H1 (cell line): ENCODE results near the gene STEAP2. TPM values are rescaled to one million over a fixed set of nuclear protein-coding genes. Genes with fewer than 3 reads are reported as not detected.

Experiments
- CTCF ChIA-PET: fragments of 300-600 bp; sonication (Branson Sonifier 250); formaldehyde crosslinking; loops from one replicate; lab custom pipeline; 2021; ENCODE audit not compliant: partially characterized antibody; lab: Charles Lee
- POLR2A ChIA-PET: fragments of 300-600 bp; sonication (Branson Sonifier 250); formaldehyde crosslinking; loops from one replicate; lab custom pipeline; 2021; ENCODE audit warnings: inconsistent platforms; ENCODE audit not compliant: partially characterized antibody; lab: Charles Lee
- DNase-seq, 2 experiments: peaks; one replicate each; pipeline versions ENCODE4 v3.0.0 to v3.0.0-alpha.2; 2010 to 2022; ENCODE audit warnings: low spot score in 2 of 2, low read depth in 1 of 2, mixed read lengths in 1 of 2
- FAIRE-seq: peaks from 2 replicates; lab custom pipeline; 2011; peaks lifted over from hg19 to GRCh38; lab: Jason Lieb, UNC
- H2AFZ ChIP-seq: 2 replicates; pipeline ENCODE4 v1.8.1; 2012; ENCODE audit warnings: low read length, inconsistent platforms
- H2AK5ac ChIP-seq: 2 replicates; pipeline ENCODE4 v1.6.1; 2013; ENCODE audit warnings: low read depth, low read length
- H2BK120ac ChIP-seq: replicated peaks from 2 replicates; pipeline ENCODE3; 2013; ENCODE audit warnings: low read depth, low read length, inconsistent platforms
- H2BK12ac ChIP-seq: 2 replicates; pipeline ENCODE4 v1.6.1; 2013; ENCODE audit warnings: low read depth, low read length
- H2BK15ac ChIP-seq: 2 replicates; pipeline ENCODE4 v1.6.1; 2013; ENCODE audit warnings: low read length
- H2BK20ac ChIP-seq: 2 replicates; pipeline ENCODE4 v1.6.1; 2013; ENCODE audit warnings: low read length
- H2BK5ac ChIP-seq: 2 replicates; pipeline ENCODE4 v1.6.1; 2013; ENCODE audit warnings: low read depth, low read length
- H3K14ac ChIP-seq: 2 replicates; pipeline ENCODE4 v1.6.1; 2013; ENCODE audit warnings: inconsistent platforms; ENCODE audit not compliant: insufficient read length
- H3K18ac ChIP-seq: 2 replicates; pipeline ENCODE4 v1.6.1; 2013; ENCODE audit warnings: low read length; ENCODE audit errors: extremely low read depth
- H3K23ac ChIP-seq: 2 replicates; pipeline ENCODE4 v1.6.1; 2013; ENCODE audit warnings: inconsistent platforms; ENCODE audit not compliant: insufficient read length
- H3K23me2 ChIP-seq: 2 replicates; pipeline ENCODE4 v1.6.1; 2013; ENCODE audit warnings: low read depth, low read length
- H3K27ac ChIP-seq: 2 replicates; pipeline ENCODE4 v1.6.1; 2011; ENCODE audit warnings: low read depth, low read length, inconsistent platforms
- H3K27me3 ChIP-seq, 4 experiments: replicated peaks in 1 of 4; 1 replicate in 1 of 4; 2 replicates in 3 of 4; pipeline versions ENCODE4 v1.6.1 to v1.8.1; 2011 to 2013; ENCODE audit warnings: low read length in 3 of 4, mild to moderate bottlenecking in 3 of 4, inconsistent platforms in 2 of 4, mixed read lengths in 2 of 4, moderate library complexity in 1 of 4; ENCODE audit not compliant: control insufficient read depth in 3 of 4, insufficient read depth in 3 of 4; ENCODE audit errors: extremely low read depth in 1 of 4
- H3K36me3 ChIP-seq, 4 experiments: 2 replicates each; pipeline versions ENCODE4 v1.6.1 to v1.8.1; 2011 to 2013; ENCODE audit warnings: mild to moderate bottlenecking in 4 of 4, low read length in 3 of 4, moderate library complexity in 2 of 4, control low read depth in 1 of 4, inconsistent platforms in 1 of 4; ENCODE audit not compliant: insufficient read depth in 4 of 4, control insufficient read depth in 2 of 4
- H3K4ac ChIP-seq: replicated peaks from 2 replicates; pipeline ENCODE3; 2013; ENCODE audit warnings: low read length, low read depth, mixed read lengths, inconsistent platforms; ENCODE audit not compliant: insufficient read length
- H3K4me1 ChIP-seq, 4 experiments: replicated peaks in 1 of 4; 1 replicate in 1 of 4; 2 replicates in 3 of 4; pipeline versions ENCODE4 v1.6.1 to v1.8.1; 2011 to 2013; ENCODE audit warnings: low read length in 3 of 4, inconsistent platforms in 2 of 4, mixed read lengths in 1 of 4; ENCODE audit not compliant: insufficient read depth in 4 of 4, control insufficient read depth in 3 of 4
- H3K4me2 ChIP-seq, 2 experiments: 2 replicates each; pipeline versions ENCODE4 v1.6.1 to v1.8.1; 2011 to 2013; ENCODE audit warnings: low read depth in 2 of 2, low read length in 2 of 2, control low read depth in 1 of 2, inconsistent platforms in 1 of 2, mild to moderate bottlenecking in 1 of 2; ENCODE audit not compliant: insufficient read depth in 1 of 2
- H3K4me3 ChIP-seq, 4 experiments: fragments of 200-600, 300-600 bp in 1 of 4; sonication (generic), shearing (Covaris generic), sonication (Bioruptor Twin) in 1 of 4; 2 replicates each; pipeline versions ENCODE4 v1.5.1 to v1.8.1; 2011 to 2016; ENCODE audit warnings: low read length in 4 of 4, low read depth in 3 of 4, control low read depth in 2 of 4, inconsistent platforms in 2 of 4, mild to moderate bottlenecking in 2 of 4, mixed read lengths in 1 of 4, moderate library complexity in 1 of 4; ENCODE audit not compliant: insufficient read depth in 2 of 4; ENCODE audit errors: extremely low read depth in 1 of 4
- H3K56ac ChIP-seq: replicated peaks from 2 replicates; pipeline ENCODE3; 2013; ENCODE audit warnings: low read depth, mild to moderate bottlenecking, mixed read lengths, low read length, inconsistent platforms; ENCODE audit not compliant: insufficient read length
- H3K79me1 ChIP-seq: 2 replicates; pipeline ENCODE4 v1.6.1; 2013; ENCODE audit warnings: low read depth, low read length, control low read depth
- H3K79me2 ChIP-seq, 2 experiments: 2 replicates each; pipeline versions ENCODE4 v1.6.1 to v1.8.1; 2012 to 2013; ENCODE audit warnings: low read length in 2 of 2, mild to moderate bottlenecking in 2 of 2, inconsistent platforms in 1 of 2; ENCODE audit not compliant: insufficient read depth in 2 of 2, control insufficient read depth in 1 of 2
- H3K9ac ChIP-seq, 4 experiments: replicated peaks in 1 of 4; 1 replicate in 1 of 4; 2 replicates in 3 of 4; pipeline versions ENCODE4 v1.6.1 to v1.8.1; 2011 to 2013; ENCODE audit warnings: low read depth in 3 of 4, low read length in 3 of 4, control low read depth in 2 of 4, mild to moderate bottlenecking in 2 of 4, moderate library complexity in 2 of 4, inconsistent platforms in 1 of 4; ENCODE audit errors: extremely low read depth in 1 of 4
- H3K9me3 ChIP-seq, 2 experiments: 2 replicates each; pipeline versions ENCODE4 v1.6.1 to v1.8.1; 2012 to 2013; ENCODE audit warnings: mild to moderate bottlenecking in 2 of 2, moderate library complexity in 2 of 2, control low read depth in 1 of 2, inconsistent platforms in 1 of 2, low read depth in 1 of 2, low read length in 1 of 2, mixed read lengths in 1 of 2; ENCODE audit not compliant: insufficient read depth in 2 of 2
- H4K20me1 ChIP-seq, 2 experiments: replicated peaks in 1 of 2; 2 replicates each; pipeline versions ENCODE3 to v1.8.1; 2011 to 2013; ENCODE audit warnings: inconsistent platforms in 2 of 2, low read length in 2 of 2, mild to moderate bottlenecking in 1 of 2; ENCODE audit not compliant: insufficient read depth in 2 of 2, control insufficient read depth in 1 of 2
- H4K5ac ChIP-seq: 2 replicates; pipeline ENCODE4 v1.6.1; 2013; ENCODE audit warnings: low read length, low read depth, mixed read lengths, inconsistent platforms; ENCODE audit not compliant: insufficient read length
- H4K8ac ChIP-seq: 2 replicates; pipeline ENCODE4 v1.8.0; 2013; ENCODE audit warnings: mild to moderate bottlenecking, moderate library complexity, low read length, inconsistent platforms; ENCODE audit not compliant: insufficient read depth; ENCODE audit errors: extremely low read depth
- H4K91ac ChIP-seq: replicated peaks from 2 replicates; pipeline ENCODE3; 2013; ENCODE audit warnings: low read length, mixed read lengths, inconsistent platforms; ENCODE audit not compliant: insufficient read length
- BRCA1 ChIP-seq: IDR thresholded peaks from 2 replicates; pipeline ENCODE4 v1.6.1; 2012; ENCODE audit warnings: low read depth, low read length, improper control_type of control experiment
- CBX8 ChIP-seq: fragments of 300-800, 300-1000 bp; sonication (generic); IDR thresholded peaks from 2 replicates; pipeline ENCODE4 v1.7.1; 2016; ENCODE audit warnings: low read depth, low read length, borderline replicate concordance
- MAFK ChIP-seq: IDR thresholded peaks from 2 replicates; pipeline ENCODE4 v1.6.1; 2012; ENCODE audit warnings: low read depth, mild to moderate bottlenecking, improper control_type of control experiment, low read length
- POLR2A ChIP-seq, 2 experiments: IDR thresholded peaks; 1 replicate in 1 of 2; 2 replicates in 1 of 2; pipeline ENCODE4 v1.6.1; 2011; ENCODE audit warnings: low read depth in 2 of 2, low read length in 2 of 2, mild to moderate bottlenecking in 2 of 2; ENCODE audit errors: control extremely low read depth in 1 of 2
- SAP30 ChIP-seq: fragments of 300-600 bp; sonication (generic); IDR thresholded peaks from 2 replicates; pipeline ENCODE4 v1.7.1; 2012; ENCODE audit warnings: low read length, moderate library complexity, mild to moderate bottlenecking, inconsistent platforms; ENCODE audit not compliant: insufficient read depth, insufficient replicate concordance
- SP1 ChIP-seq: IDR thresholded peaks from 2 replicates; pipeline ENCODE4 v1.6.1; 2011; ENCODE audit warnings: low read depth, low read length
- SRF ChIP-seq: IDR thresholded peaks from 2 replicates; pipeline ENCODE4 v1.6.1; 2011; ENCODE audit warnings: mild to moderate bottlenecking, low read depth, low read length, moderate library complexity
- SUZ12 ChIP-seq: fragments of 200-600 bp; sonication (generic); IDR thresholded peaks from 2 replicates; pipeline ENCODE4 v1.6.1; 2012; ENCODE audit warnings: mild to moderate bottlenecking, inconsistent platforms, low read length, moderate library complexity, mixed read lengths
- ZNF274 ChIP-seq: IDR thresholded peaks from 2 replicates; pipeline ENCODE4 v1.7.0; 2012; ENCODE audit warnings: low read length, borderline replicate concordance; ENCODE audit errors: extremely low read depth
- WGBS, 2 experiments: shearing (Covaris generic) in 1 of 2; methylation state at CpG; one replicate each; pipeline versions ENCODE4 v1.1.6 to v1.1.7; 2013 to 2015; ENCODE audit warnings: low lambda C conversion rate in 2 of 2, mixed read lengths in 2 of 2, inconsistent platforms in 1 of 2, low coverage in 1 of 2, missing lambda C conversion rate in 1 of 2; ENCODE audit not compliant: insufficient replicate concordance in 2 of 2, insufficient coverage in 1 of 2, insufficient read length in 1 of 2; ENCODE audit errors: extremely low coverage in 1 of 2, missing lambda C conversion rate in 1 of 2; 5-methylcytosine and 5-hydroxymethylcytosine counted together
- polyA plus RNA-seq, 7 experiments: library from polyadenylated mRNA; depleted of rRNA in 3 of 7; stranded (reverse) in 5 of 7; unstranded in 2 of 7; fragments of >200 nt in 5 of 7; fragments of 200-250 nt in 2 of 7; gene quantifications; 1 replicate in 5 of 7; 2 replicates in 1 of 7; 4 replicates in 1 of 7; pipeline versions ENCODE4 v1.2.1 to v1.2.3, GENCODE V29; 2011 to 2013; ENCODE audit warnings: missing spikeins in 2 of 7, mixed read lengths in 2 of 7
- total RNA-seq: library from RNA; stranded (reverse); fragmentation: NEBNext Ultra II Directional; extraction: Animal tissue kit (Norgen Biotek cat#: 25700); gene quantifications from 2 replicates; pipeline ENCODE4 v1.2.1, GENCODE V29; 2021
- TF ChIP-seq, protein P1 (sequence below), 3 experiments: IDR thresholded peaks; 1 replicate in 2 of 3; 2 replicates in 1 of 3; pipeline versions ENCODE4 v1.5.1 to v1.6.1; 2011; ENCODE audit warnings: low read length in 3 of 3, mild to moderate bottlenecking in 3 of 3, inconsistent platforms in 2 of 3, low read depth in 1 of 3, moderate library complexity in 1 of 3; ENCODE audit not compliant: insufficient read depth in 1 of 3; ENCODE audit errors: control extremely low read depth in 1 of 3
- TF ChIP-seq, protein P2 (sequence below): IDR thresholded peaks from 2 replicates; pipeline ENCODE4 v1.6.1; 2012; ENCODE audit warnings: inconsistent platforms

STEAP2 gene
- total and polyA plus RNA-seq, 2 of the 8 experiments (the other 6 are each of a cell fraction or from before 2014, with no cell fraction given): 13.4 to 18.4 TPM

DNA sequence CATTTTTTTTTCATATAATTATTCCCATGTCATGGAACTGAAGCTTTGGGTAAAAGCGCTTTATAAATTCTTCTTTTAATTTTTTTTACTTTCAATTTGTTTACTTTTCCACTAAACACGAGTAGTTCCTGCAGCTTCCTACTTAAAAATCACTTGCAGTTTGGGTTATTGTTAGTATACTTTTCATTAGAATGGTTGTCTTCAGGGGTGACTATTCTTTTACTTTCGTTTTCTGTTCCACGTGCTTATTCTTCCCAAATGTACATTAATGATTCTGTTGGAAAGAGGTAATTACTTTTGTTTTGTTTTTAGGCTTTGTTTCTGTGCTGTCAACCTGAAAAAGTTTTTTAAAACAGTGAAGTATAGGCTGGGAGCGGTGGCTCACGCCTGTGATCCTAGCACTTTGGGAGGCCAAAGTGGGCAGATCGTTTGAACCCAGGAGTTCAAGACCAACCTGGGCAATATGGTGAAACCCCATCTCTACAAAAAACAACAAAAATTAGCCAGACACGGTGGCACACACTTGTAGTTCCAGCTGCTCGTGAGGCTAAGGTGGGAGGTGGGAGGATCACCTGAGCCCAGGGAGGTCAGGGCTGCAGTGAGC lies 28.2 kb downstream of the STEAP2 start:
- Histone ChIP-seq H3K27ac (no peak overlapping the region), H3K79me1 (no peaks in the 10 kb centered on the region), H3K18ac (no peak overlapping the region), H3K9me3 (no peaks in the 10 kb centered on the region), H4K91ac (no peak overlapping the region), H3K36me3 (peaks cover 0 to 3% (median 0%) of the 10 kb centered on the region in 4 experiments; a peak in 1 of 8 replicates), H3K79me2 (no peaks in the 10 kb centered on the region), H2BK5ac (no peak overlapping the region), H2BK12ac (no peak overlapping the region), H3K4me2 (no peak overlapping the region), H2AK5ac (no peak overlapping the region), H4K8ac (no peak overlapping the region), H3K9ac (no peak overlapping the region), H3K23me2 (peaks cover under 1% of the 10 kb centered on the region), H3K4me3 (no peak overlapping the region), H4K5ac (no peak overlapping the region), H2BK15ac (no peak overlapping the region), H3K56ac (no peak overlapping the region), H3K4ac (no peak overlapping the region), H3K14ac (no peak overlapping the region), H2BK20ac (no peak overlapping the region), H2AFZ (no peak overlapping the region), H3K27me3 (peaks cover 0 to 3% (median 0%) of the 10 kb centered on the region in 4 experiments; a peak in 1 of 7 replicates), H3K4me1 (no peaks in the 10 kb centered on the region), H2BK120ac (no peak overlapping the region), H3K23ac (no peak overlapping the region), H4K20me1 (peaks cover 0 to 1% of the 10 kb centered on the region in 2 experiments)
- FAIRE-seq (no peak), DNase-seq (no peak)
- 86% methylated on average over 9 of the region's 9 CpGs; no CpG with 5 or more reads in 1 of the 2 experiments for whole genome bisulfite sequencing, 2 experiments
- ChIA-PET POLR2A (interaction anchor here (0.9 to 1.5 kb wide), 3 partner anchors 12 to 16 kb away, joined by 4 to 5 read pairs (median 4); no protein-coding TSS in a partner anchor), CTCF (interaction anchor here (0.6 kb wide), 1 partner anchor 121 kb away, joined by 3 read pairs; no protein-coding TSS in a partner anchor)
- TF ChIP-seq, protein P1, sequence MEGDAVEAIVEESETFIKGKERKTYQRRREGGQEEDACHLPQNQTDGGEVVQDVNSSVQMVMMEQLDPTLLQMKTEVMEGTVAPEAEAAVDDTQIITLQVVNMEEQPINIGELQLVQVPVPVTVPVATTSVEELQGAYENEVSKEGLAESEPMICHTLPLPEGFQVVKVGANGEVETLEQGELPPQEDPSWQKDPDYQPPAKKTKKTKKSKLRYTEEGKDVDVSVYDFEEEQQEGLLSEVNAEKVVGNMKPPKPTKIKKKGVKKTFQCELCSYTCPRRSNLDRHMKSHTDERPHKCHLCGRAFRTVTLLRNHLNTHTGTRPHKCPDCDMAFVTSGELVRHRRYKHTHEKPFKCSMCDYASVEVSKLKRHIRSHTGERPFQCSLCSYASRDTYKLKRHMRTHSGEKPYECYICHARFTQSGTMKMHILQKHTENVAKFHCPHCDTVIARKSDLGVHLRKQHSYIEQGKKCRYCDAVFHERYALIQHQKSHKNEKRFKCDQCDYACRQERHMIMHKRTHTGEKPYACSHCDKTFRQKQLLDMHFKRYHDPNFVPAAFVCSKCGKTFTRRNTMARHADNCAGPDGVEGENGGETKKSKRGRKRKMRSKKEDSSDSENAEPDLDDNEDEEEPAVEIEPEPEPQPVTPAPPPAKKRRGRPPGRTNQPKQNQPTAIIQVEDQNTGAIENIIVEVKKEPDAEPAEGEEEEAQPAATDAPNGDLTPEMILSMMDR (IDR thresholded peaks at IDR 0.05; ENCODE audit: control extremely low read depth in 1 of 3, insufficient read depth in 1 of 3, low read depth in 1 of 3, low read length in 3 of 3): no peak
- no peak for TF ChIP-seq MAFK
- no peak for TF ChIP-seq SUZ12
- no peak for TF ChIP-seq SAP30
- TF ChIP-seq ZNF274: no peak
- no peak for TF ChIP-seq SP1
- no peak for TF ChIP-seq SRF
- TF ChIP-seq CBX8: no peak
- no peak for TF ChIP-seq POLR2A (IDR thresholded peaks at IDR 0.05; ENCODE audit: control extremely low read depth in 1 of 2, low read depth in 2 of 2, low read length in 2 of 2)
- TF ChIP-seq, protein P2, sequence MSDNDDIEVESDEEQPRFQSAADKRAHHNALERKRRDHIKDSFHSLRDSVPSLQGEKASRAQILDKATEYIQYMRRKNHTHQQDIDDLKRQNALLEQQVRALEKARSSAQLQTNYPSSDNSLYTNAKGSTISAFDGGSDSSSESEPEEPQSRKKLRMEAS: no peak
- TF ChIP-seq BRCA1: no peak
